DOHH2 (cell line): Measurements from ENCODE around the gene STX4.

Experiments
- H3F3A ChIP-seq: fragments of 200-600 bp; sonication (generic), shearing (Covaris generic); 2 replicates; pipeline ENCODE4 v1.6.0; 2016; ENCODE audit warnings: antibody characterized with exemption, mild to moderate bottlenecking; ENCODE audit not compliant: control insufficient read depth, insufficient read depth
- H3K27ac ChIP-seq: fragments of 200-600 bp; sonication (generic); 2 replicates; pipeline ENCODE4 v1.5.1; 2014; ENCODE audit warnings: low read depth, mild to moderate bottlenecking, low read length, moderate library complexity
- H3K27me3 ChIP-seq: fragments of 200-600 bp; sonication (generic); 2 replicates; pipeline ENCODE4 v1.6.1; 2014; ENCODE audit warnings: mild to moderate bottlenecking, low read length, mixed read lengths; ENCODE audit not compliant: control insufficient read depth
- H3K36me3 ChIP-seq: fragments of 200-600 bp; sonication (generic); 2 replicates; pipeline ENCODE4 v1.6.1; 2014; ENCODE audit warnings: mild to moderate bottlenecking, low read length, moderate library complexity, mixed read lengths; ENCODE audit not compliant: control insufficient read depth
- H3K4me1 ChIP-seq: fragments of 200-600 bp; sonication (generic); 2 replicates; pipeline ENCODE4 v1.6.1; 2014; ENCODE audit warnings: mild to moderate bottlenecking, low read length, mixed read lengths; ENCODE audit not compliant: control insufficient read depth
- H3K4me2 ChIP-seq: fragments of 200-600 bp; sonication (generic); 2 replicates; pipeline ENCODE4 v1.6.0; 2014; ENCODE audit warnings: mild to moderate bottlenecking, low read length, moderate library complexity
- H3K4me3 ChIP-seq: fragments of 200-600 bp; sonication (generic); 2 replicates; pipeline ENCODE4 v1.5.1; 2014; ENCODE audit warnings: mild to moderate bottlenecking, low read length, mixed read lengths
- H3K79me2 ChIP-seq: fragments of 200-600 bp; sonication (generic); 2 replicates; pipeline ENCODE4 v1.6.1; 2014; ENCODE audit warnings: mild to moderate bottlenecking, low read length, mixed read lengths; ENCODE audit not compliant: control insufficient read depth
- H3K9me2 ChIP-seq: fragments of 200-600 bp; sonication (generic); replicated peaks from 2 replicates; pipeline ENCODE4 v1.6.1; 2014; ENCODE audit warnings: mild to moderate bottlenecking, low read length, mixed read lengths; ENCODE audit not compliant: control insufficient read depth
- H3K9me3 ChIP-seq: fragments of 200-600 bp; sonication (generic); 2 replicates; pipeline ENCODE4 v1.6.1; 2014; ENCODE audit warnings: antibody characterized with exemption, low read length, mixed read lengths; ENCODE audit not compliant: control insufficient read depth, insufficient read depth
- H4K20me1 ChIP-seq: fragments of 200-600 bp; sonication (generic); 2 replicates; pipeline ENCODE4 v1.6.0; 2014; ENCODE audit warnings: low read depth, mild to moderate bottlenecking, antibody characterized with exemption, low read length, moderate library complexity; ENCODE audit not compliant: control insufficient read depth, insufficient read depth
- EZH2phosphoT487 ChIP-seq: fragments of 200-600 bp; sonication (generic); IDR thresholded peaks from 2 replicates; pipeline ENCODE4 v1.6.1; 2017; ENCODE audit warnings: borderline replicate concordance, mild to moderate bottlenecking, antibody characterized with exemption, low read length, moderate library complexity, mixed read lengths
- TF ChIP-seq, protein P1 (sequence below): fragments of 200-600 bp; sonication (generic); IDR thresholded peaks from one replicate; pipeline ENCODE4 v1.5.1; 2014; ENCODE audit warnings: antibody characterized with exemption, mild to moderate bottlenecking, low read depth, low read length; ENCODE audit not compliant: poor library complexity, severe bottlenecking

The STX4 gene

DNA sequence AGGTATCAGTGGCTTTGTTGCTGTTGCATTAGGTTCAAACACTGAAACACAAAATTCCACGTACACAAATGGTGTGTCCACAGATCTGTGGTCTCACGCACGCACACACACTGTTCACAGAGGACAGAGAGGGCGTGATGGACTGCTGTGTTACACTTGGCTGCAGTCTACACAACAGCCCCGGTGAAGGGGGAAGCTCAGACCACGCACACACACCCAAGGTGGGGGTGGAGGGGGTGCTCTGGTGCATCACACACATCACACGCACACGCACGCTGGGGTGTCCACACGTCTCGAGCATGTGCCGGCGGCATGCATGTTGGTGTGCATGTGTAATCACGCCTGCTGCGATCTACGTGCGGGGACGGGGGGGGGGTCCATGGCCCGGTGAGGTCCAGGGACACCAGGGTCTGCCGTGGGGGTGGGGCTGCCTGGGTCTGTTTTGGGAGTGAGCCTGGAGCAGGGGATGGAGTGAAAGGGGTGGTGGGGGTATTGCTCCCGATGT is 41.0 kb upstream of the STX4 start:
- Histone ChIP-seq H3K79me2 (no peaks in the 10 kb centered on the region), H3K27ac (no peak overlapping the region), H3K27me3 (0 out of 2 replicates have a peak, but pooled peaks cover 2% of the 10 kb centered on the region), H3K4me1 (peaks cover 7% of the 10 kb centered on the region), H4K20me1 (no peaks in the 10 kb centered on the region), H3F3A (no peaks in the 10 kb centered on the region), H3K36me3 (no peaks in the 10 kb centered on the region), H3K9me2 (no peaks in the 10 kb centered on the region), H3K4me2 (no peak overlapping the region), H3K4me3 (no peak overlapping the region), H3K9me3 (no peaks in the 10 kb centered on the region)
- TF ChIP-seq, protein P1, sequence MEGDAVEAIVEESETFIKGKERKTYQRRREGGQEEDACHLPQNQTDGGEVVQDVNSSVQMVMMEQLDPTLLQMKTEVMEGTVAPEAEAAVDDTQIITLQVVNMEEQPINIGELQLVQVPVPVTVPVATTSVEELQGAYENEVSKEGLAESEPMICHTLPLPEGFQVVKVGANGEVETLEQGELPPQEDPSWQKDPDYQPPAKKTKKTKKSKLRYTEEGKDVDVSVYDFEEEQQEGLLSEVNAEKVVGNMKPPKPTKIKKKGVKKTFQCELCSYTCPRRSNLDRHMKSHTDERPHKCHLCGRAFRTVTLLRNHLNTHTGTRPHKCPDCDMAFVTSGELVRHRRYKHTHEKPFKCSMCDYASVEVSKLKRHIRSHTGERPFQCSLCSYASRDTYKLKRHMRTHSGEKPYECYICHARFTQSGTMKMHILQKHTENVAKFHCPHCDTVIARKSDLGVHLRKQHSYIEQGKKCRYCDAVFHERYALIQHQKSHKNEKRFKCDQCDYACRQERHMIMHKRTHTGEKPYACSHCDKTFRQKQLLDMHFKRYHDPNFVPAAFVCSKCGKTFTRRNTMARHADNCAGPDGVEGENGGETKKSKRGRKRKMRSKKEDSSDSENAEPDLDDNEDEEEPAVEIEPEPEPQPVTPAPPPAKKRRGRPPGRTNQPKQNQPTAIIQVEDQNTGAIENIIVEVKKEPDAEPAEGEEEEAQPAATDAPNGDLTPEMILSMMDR: no peak
- TF ChIP-seq EZH2phosphoT487: no peak

DNA sequence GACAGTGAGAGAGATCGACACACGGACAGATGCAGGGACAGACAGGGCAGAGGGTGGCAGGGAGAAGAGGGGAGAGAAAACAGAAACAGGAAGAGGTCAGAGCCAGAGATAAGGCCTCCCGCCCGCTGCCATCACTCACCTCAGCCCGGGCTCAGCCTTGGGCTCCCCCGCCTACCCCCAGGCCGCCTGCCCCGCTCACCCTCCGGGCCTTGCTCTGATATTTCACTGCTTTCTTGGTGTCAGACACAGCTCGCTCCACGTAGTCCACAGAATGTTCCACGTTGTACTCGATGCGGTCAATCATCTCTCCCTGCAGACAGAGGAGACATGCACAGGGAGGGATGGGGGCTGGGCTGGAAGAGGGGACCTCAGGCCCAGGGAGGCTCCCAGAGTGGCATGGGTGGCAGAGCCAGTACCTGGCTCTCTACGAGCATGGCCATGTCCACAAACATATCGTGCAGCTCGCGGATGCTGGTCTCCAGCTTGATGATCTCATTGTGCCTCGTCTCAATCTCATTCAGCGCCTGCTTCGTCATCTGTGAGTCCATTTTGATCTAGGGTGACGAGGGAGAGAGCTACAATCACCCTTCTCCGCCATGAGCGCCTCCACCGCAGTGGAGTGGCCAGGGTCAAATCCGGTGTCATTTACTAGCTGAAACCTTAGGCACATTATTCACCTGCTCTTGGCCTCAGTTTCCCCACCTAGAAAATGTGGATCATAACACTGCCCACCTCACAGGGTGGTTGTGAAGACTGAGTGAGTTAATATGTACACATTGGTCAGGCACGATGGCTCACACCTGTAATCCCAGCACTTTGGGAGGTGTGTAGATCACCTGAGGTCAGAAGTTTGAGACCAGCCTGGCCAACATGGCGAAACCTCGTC is 40.2 kb upstream of the STX4 start:
- Histone ChIP-seq H3K9me3 (no peaks in the 10 kb centered on the region), H3K27me3 (0 out of 2 replicates have a peak, but pooled peaks cover 2% of the 10 kb centered on the region), H3K4me3 (no peak overlapping the region), H3K79me2 (no peaks in the 10 kb centered on the region), H3K4me1 (peaks cover 7% of the 10 kb centered on the region), H4K20me1 (no peaks in the 10 kb centered on the region), H3K4me2 (no peak overlapping the region), H3K36me3 (no peaks in the 10 kb centered on the region), H3K27ac (no peak overlapping the region), H3F3A (no peaks in the 10 kb centered on the region), H3K9me2 (no peaks in the 10 kb centered on the region)
- no peak for TF ChIP-seq EZH2phosphoT487
- TF ChIP-seq, protein P1: no peak

DNA sequence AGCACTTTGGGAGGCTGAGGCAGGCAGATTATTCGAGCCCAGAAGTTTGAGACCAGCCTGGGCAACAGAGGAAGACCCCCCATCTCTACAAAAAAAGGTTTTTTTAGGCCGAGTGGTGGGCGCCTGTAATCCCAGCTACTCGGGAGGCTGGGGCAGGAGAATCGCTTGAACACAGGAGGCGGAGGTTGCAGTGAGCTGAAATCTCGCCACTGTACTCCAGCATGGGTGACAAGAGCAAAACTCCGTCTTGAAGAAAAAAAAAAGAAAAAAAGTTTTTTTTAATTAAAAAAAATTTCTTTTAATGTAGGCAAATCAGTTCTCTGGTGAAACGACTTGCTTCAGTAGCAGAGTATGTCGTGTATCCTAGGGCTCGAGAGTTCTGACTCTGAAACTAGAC is 37.4 kb upstream of the STX4 start:
- H3K4me2 ChIP-seq: no peak overlapping the region
- no peaks in the 10 kb centered on the region for H3F3A ChIP-seq
- no peaks in the 10 kb centered on the region for H3K79me2 ChIP-seq
- no peaks in the 10 kb centered on the region for H3K9me3 ChIP-seq
- H3K27me3 ChIP-seq: peaks cover 9% of the 10 kb centered on the region
- no peaks in the 10 kb centered on the region for H4K20me1 ChIP-seq
- H3K27ac ChIP-seq: no peak overlapping the region
- TF ChIP-seq, protein P1: no peak
- TF ChIP-seq EZH2phosphoT487: no peak
- no peaks in the 10 kb centered on the region for H3K9me2 ChIP-seq
- peaks cover 7% of the 10 kb centered on the region for H3K4me1 ChIP-seq
- H3K4me3 ChIP-seq: no peak overlapping the region
- no peaks in the 10 kb centered on the region for H3K36me3 ChIP-seq
